SHP77 (cell line): ENCODE results near the gene KRT34.
"Not testable (repeated sequence)": the region's sequence is repeated elsewhere in the genome, so short reads cannot be mapped to it uniquely, and the experiment has no call there.

Experiments
- DNase-seq, 2 experiments: peaks; one replicate each; lab custom pipeline; 2025; lab: John Stamatoyannopoulos, UW

The KRT34 gene

DNA sequence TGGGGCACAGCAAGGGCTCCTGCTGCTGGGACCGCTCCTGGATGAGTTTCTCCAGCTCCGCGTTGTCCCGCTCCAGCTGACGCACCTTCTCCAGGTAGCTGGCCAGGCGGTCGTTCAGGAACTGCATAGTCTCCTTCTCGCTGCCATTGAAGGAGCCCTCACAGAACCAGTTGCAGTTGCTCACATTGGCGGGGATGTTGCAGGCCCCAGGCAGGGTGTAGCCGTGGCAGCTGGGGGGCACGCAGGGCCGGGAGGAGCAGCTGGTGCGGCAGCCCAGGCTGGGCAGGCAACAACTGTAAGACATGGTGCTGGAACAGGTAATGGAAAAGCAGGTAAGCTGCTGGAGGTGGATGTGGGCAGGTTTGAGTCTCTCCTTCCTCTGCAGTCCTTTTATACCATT lies at the start of gene KRT34:
Gene KRT34 (minus strand): TSS at position 364 of the 400 bp plus-strand sequence. CDS start 60 bp downstream, at position 304.
- DNase-seq, result not testable (repeated sequence)

- not testable (repeated sequence) for DNase-seq
Observed at GRCh38 chr17:41430376-41430775, 48.3 kb upstream of the KRT34 start.

- DNase-seq, result no peak
Observed at GRCh38 chr17:41429667-41430066, 47.6 kb upstream of the KRT34 start.

GRCh38 chr17:41428591-41429291 lies 46.6 kb upstream of the KRT34 start:
- DNase-seq, result no peak

DNA sequence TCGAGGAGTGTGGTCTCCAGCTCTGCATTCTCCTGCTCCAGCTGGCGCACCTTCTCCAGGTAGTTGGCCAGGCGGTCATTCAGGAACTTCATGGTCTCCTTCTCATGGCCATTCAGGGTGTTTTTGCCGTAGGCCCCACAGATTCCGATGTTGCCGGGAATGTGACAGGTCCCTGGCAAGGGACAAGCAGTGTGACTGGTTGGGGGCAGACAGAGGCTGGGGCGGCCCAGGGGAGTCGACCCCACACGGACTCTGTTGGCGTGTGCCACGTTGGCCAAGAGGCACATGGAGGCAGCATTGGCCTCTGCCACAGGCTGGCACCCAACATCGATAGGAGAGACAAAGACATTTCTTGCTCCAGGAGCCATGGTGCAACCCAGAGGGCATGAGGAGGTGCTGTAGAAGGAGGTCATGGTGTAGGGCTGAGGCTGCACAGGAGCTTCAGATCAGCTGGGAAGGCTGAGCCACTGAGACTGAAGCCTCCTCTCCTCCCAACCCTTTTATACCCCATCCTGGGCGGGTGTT lies 42.1 kb upstream of the KRT34 start, which contains the start of gene KRT37:
Gene KRT37 (minus strand): TSS at position 475 of the 525 bp plus-strand sequence. CDS start 62 bp downstream, at position 413.
- no peak for DNase-seq

DNA sequence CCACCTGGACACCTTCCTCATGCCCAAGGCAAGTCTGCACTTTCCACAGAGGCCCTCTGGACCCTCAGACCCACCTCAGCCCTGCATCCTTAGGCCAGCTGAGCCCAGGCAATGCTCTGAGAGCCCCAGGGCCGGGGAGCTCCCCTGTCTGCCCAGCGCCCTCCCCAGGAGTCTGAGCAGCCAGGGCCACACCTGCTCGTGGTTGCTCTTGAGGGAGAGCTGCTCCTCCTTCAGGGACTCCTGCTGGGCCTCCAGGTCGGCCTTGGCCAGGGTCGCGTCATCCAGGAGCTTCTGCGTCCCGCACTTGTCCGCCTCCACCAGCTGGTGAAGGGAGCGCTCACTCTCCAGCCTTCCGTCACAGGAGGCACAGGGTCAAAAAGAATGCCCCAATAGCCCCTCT lies 40.5 kb upstream of the KRT34 start:
- DNase-seq, result not testable (repeated sequence)

- no peak for DNase-seq
Observed at GRCh38 chr17:41421617-41422016, 39.5 kb upstream of the KRT34 start.

DNA sequence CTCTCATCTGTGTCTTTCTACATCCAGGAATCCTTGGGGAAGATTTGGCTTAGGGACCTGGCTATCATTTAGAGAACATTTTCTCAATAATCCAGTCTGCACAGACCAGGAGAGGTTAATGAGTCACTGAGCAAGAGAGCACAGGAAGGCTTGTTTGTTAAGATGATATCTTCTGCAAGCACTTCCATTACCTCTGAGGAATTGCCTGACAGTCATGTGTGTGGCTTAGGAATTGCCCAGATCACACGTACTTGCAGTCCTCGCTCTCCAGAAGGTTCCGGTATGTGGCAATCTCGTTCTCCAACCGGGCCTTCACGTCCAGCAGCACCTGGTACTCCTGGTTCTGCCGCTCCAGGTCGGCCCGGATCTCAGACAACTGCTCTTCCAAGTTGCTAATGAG lies 39.0 kb upstream of the KRT34 start:
- no peak for DNase-seq

- no peak for DNase-seq
Observed at GRCh38 chr17:41420134-41420533, 38.0 kb upstream of the KRT34 start.

- DNase-seq, result no peak
Observed at GRCh38 chr17:41419716-41420115, 37.6 kb upstream of the KRT34 start.

- no peak for DNase-seq
Observed at GRCh38 chr17:41418116-41418860, 36.2 kb upstream of the KRT34 start.

GRCh38 chr17:41417576-41418015 lies 35.5 kb upstream of the KRT34 start:
- no peak for DNase-seq

- no peak for DNase-seq
Observed at GRCh38 chr17:41417127-41417526, 35.0 kb upstream of the KRT34 start.

DNA sequence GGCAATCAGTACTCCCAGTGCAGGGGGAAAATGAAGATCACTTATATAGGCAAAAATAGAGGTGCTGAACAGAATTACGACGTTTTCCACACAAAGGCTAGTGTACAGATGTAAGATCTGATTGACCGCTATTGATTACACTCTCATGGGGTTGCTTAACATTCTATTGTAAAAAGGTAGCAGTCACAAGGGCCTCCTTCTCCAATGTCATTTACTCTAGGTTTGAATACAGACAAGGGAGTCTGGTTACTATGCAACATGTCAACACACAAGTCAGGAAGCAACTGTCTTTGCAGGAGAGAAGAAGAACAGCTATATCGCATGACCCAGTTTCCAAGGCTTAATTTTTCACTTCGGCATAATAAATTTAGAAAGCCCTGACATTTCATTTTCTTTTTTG lies 34.4 kb upstream of the KRT34 start:
- no peak for DNase-seq

DNA sequence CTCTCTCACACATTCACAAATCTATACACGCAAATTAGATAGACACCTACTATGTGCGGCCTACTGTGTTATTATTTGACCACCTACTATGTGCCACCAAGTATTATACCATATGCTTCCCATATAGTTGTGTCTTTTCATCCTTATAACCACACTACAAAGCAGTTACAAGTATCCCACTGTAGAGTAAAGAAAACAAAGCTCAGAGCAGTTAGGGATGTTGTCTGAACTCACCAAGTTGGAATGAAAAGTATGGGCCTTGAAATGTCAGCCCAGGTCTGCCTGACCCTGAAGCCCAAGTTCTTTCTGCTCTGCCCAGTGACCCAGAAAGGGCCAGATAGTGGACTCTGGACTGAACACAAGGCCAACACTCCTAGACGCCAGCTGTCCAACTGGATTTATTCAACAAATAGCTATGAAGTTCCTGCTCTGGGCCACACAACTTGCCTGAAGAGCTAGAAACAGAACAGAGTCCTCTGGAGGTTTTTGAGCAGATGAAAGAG lies 33.8 kb upstream of the KRT34 start:
- DNase-seq, result no peak

DNA sequence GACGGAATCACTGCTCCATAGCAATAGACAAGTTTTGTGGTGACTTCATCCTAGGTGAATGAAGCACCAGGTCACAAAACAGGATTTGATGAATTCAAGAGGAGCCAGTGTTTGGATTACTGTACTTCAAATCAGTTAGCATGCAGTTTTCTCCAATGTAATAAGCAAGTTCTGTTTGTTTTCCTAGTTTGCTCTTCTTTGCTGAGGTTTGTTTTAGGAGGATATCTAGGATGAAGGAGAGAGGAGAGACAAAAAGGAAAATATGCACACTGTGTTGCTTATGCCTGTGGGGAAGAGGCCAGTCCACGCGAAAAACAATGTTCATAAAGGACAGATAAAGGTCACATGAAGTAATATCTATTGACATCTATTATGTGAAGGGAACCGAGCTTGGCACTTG lies 33.3 kb upstream of the KRT34 start:
- DNase-seq, result no peak

DNA sequence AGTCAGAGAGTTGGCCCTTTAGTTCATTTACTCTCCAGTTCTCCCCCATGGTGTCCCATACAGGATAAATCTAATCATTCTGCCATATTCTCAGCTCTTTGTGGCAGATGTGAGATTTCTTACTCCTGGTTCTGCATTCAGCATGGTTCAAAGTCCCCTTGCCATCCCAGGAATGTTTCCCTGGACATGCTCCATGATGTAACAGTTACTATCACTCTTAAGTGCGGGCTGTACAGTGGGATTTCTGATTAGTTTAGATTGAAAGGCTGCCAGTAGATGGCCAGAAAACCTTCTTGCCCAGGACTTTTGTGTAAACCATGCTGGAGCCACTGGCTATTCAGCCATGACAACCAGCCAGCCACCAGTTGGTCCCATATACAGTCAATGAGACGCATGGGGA lies 31.9 kb upstream of the KRT34 start:
- no peak for DNase-seq

DNA sequence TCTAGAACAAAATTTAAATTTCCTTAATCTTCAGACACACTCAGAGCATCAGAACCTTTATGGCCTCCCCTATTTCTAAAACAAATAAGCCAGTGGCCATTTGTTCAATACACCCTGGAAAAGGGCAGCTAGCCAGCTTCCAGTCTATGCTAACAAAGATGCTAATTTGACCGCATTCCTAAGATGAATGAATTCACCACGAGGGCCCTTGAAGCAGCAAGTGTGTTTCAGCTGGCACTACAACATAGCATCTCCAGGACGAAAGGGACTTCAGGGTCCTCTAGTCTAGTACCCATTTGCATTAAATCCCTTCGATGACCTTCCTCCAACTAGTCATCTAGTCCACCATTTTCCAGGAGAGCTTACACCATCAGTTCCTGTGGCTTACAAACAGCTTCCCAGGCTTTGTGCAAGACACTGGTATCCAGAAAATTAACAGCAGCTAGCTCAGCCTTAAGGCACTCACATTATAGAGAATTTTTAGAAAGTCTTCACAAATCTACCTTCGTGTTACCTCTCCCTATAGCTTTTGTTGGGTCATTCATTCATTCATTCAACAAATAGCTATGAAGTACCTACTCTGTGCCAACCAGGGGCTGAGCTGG lies 31.3 kb upstream of the KRT34 start:
- DNase-seq, result no peak

GRCh38 chr17:41411072-41411840 lies 29.1 kb upstream of the KRT34 start:
- no peak for DNase-seq

- DNase-seq, result no peak
Observed at GRCh38 chr17:41407226-41407625, 25.1 kb upstream of the KRT34 start.

- DNase-seq, result no peak
Observed at GRCh38 chr17:41406205-41406604, 24.1 kb upstream of the KRT34 start.
